OCI-LY7 (cell line): ENCODE data around the gene UGT1A1. TPM values are rescaled to one million over a fixed set of nuclear protein-coding genes. Genes with fewer than 3 reads are reported as not detected.

ENCODE experiments used
- BruUV-seq: library from RNA; stranded (reverse); fragments of 400-500 nt; replicated peaks from 2 replicates; lab custom pipeline; 2021; lab: Mats Ljungman, UMichigan
- CTCF ChIA-PET: fragments of 300-600 bp; sonication (Branson Sonifier 250); formaldehyde crosslinking; loops from one replicate; lab custom pipeline; 2022; ENCODE audit warnings: antibody characterized with exemption; ENCODE audit not compliant: unreplicated experiment; lab: Charles Lee
- POLR2A ChIA-PET: fragments of 300-600 bp; sonication (Branson Sonifier 250); formaldehyde crosslinking; loops from one replicate; lab custom pipeline; 2022; ENCODE audit warnings: antibody characterized with exemption; lab: Charles Lee
- DNase-seq: peaks from one replicate; pipeline ENCODE4 v3.0.0-alpha.2; 2015; ENCODE audit warnings: low spot score
- H2AFZ ChIP-seq: fragments of 200-600 bp; sonication (generic), shearing (Covaris generic); 2 replicates; pipeline ENCODE4 v1.6.1; 2014; ENCODE audit warnings: mild to moderate bottlenecking, antibody characterized with exemption, low read length, moderate library complexity
- H3K27ac ChIP-seq: fragments of 200-600 bp; sonication (generic); 2 replicates; pipeline ENCODE4 v1.5.1; 2014; ENCODE audit warnings: mixed run types, low read depth, mild to moderate bottlenecking, moderate library complexity, low read length, inconsistent platforms; ENCODE audit not compliant: poor library complexity, severe bottlenecking
- H3K36me3 ChIP-seq: fragments of 200-600 bp; sonication (generic); 2 replicates; pipeline ENCODE4 v1.6.1; 2014; ENCODE audit warnings: mild to moderate bottlenecking, antibody characterized with exemption, low read length, moderate library complexity, mixed read lengths; ENCODE audit not compliant: insufficient read depth
- H3K4me1 ChIP-seq: fragments of 200-600 bp; sonication (generic); 2 replicates; pipeline ENCODE4 v1.5.1; 2014; ENCODE audit warnings: mild to moderate bottlenecking, low read length; ENCODE audit not compliant: insufficient read depth, poor library complexity, severe bottlenecking
- H3K4me2 ChIP-seq: fragments of 200-600 bp; sonication (generic); 2 replicates; pipeline ENCODE4 v1.6.1; 2014; ENCODE audit warnings: mild to moderate bottlenecking, low read length
- H3K4me3 ChIP-seq: fragments of 200-600 bp; sonication (generic); 2 replicates; pipeline ENCODE4 v1.5.1; 2014; ENCODE audit warnings: mild to moderate bottlenecking, low read depth, low read length; ENCODE audit not compliant: poor library complexity, severe bottlenecking
- H3K79me2 ChIP-seq: fragments of 200-600 bp; sonication (generic); 2 replicates; pipeline ENCODE4 v1.6.1; 2016; ENCODE audit warnings: low read depth, mild to moderate bottlenecking, low read length, moderate library complexity, mixed read lengths; ENCODE audit not compliant: insufficient read depth
- H3K9me2 ChIP-seq: fragments of 200-600 bp; sonication (generic); 2 replicates; pipeline ENCODE4 v1.6.1; 2016; ENCODE audit warnings: mild to moderate bottlenecking, low read length, mixed read lengths; ENCODE audit not compliant: insufficient read depth
- H3K9me3 ChIP-seq: fragments of 200-600 bp; sonication (generic); 2 replicates; pipeline ENCODE4 v1.6.1; 2014; ENCODE audit warnings: mild to moderate bottlenecking, mixed run types, low read length, mixed read lengths
- H4K20me1 ChIP-seq: fragments of 200-600 bp; sonication (generic); 2 replicates; pipeline ENCODE4 v1.6.1; 2014; ENCODE audit warnings: mild to moderate bottlenecking, antibody characterized with exemption, low read length, moderate library complexity, mixed read lengths; ENCODE audit not compliant: insufficient read depth
- EZH2phosphoT487 ChIP-seq: fragments of 200-600 bp; sonication (generic); IDR thresholded peaks from 2 replicates; pipeline ENCODE4 v1.6.1; 2018; ENCODE audit warnings: low read depth, borderline replicate concordance, mild to moderate bottlenecking, mixed run types, antibody characterized with exemption, low read length, moderate library complexity, mixed read lengths
- intact Hi-C: fragments of 100-400 bp; cut with micrococcal nuclease; formaldehyde crosslinking; loops from one replicate; pipeline ENCODE4 v1.10.0; 2022; ENCODE audit not compliant: unreplicated experiment
- total RNA-seq, 2 experiments: library from RNA; depleted of rRNA in 1 of 2; stranded (reverse); fragments of >200 nt in 1 of 2; shearing (Covaris generic) in 1 of 2; gene quantifications; 2 replicates each; pipeline ENCODE4 v1.2.3, GENCODE V29; 2014 to 2022
- TF ChIP-seq, protein P1 (sequence below): fragments of 200-600 bp; sonication (generic); conservative IDR thresholded peaks from 2 replicates; pipeline ENCODE4 v1.5.1; 2014; ENCODE audit warnings: mild to moderate bottlenecking, antibody characterized with exemption, low read length, moderate library complexity, mixed read lengths

UGT1A1 gene
- total RNA-seq, 2 experiments from 2014 or later, result not detected

DNA sequence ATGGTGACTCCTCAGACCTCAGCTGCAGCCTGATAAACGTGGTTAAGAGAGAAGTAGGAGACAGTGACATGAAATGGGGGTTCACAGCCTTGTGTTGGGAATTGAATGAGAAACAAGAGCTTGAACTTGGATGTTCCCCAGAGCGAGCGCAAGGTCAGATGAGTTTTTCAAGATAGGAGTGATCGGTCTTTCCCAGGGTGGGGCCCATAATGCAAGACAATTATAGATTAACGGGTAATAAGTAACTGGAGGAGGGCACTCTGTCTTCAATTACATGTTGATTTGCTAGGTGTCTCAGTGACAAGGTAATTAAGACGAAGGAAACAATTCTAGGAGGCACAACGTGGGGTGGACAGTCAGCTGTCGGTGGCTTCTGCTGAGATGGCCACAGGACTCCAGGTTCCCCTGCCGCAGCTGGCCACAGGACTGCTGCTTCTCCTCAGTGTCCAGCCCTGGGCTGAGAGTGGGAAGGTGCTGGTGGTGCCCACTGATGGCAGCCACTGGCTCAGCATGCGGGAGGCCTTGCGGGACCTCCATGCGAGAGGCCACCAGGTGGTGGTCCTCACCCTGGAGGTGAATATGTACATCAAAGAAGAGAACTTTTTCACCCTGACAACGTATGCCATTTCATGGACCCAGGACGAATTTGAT lies 47.3 kb upstream of the UGT1A1 start, which contains the start of gene UGT1A5:
TSS of gene UGT1A5 (plus strand) at position 297 of the 651 bp plus-strand sequence. CDS start at position 382, 85 bp downstream.
- H3K4me3 ChIP-seq, result no peak within 1 kb of the TSS
- H3K9me3 ChIP-seq, result no peaks in the 10 kb centered on the region
- intact Hi-C loops, result loop anchor here (5.0 kb wide), 1 partner anchor 120 kb away; no protein-coding TSS in a partner anchor
- ChIA-PET CTCF (no interaction called here), POLR2A (no interaction called here)
- no peaks in the 10 kb centered on the region for H3K79me2 ChIP-seq
- no peak within 1 kb of the TSS for H3K4me2 ChIP-seq
- no peak for DNase-seq
- H2AFZ ChIP-seq, result no peak within 1 kb of the TSS
- H4K20me1 ChIP-seq, result no peaks in the 10 kb centered on the region
- H3K27ac ChIP-seq, result no peak within 1 kb of the TSS
- H3K9me2 ChIP-seq, result no peaks in the 10 kb centered on the region
- H3K4me1 ChIP-seq, result no peaks in the 10 kb centered on the region
- BruUV-seq, result no TSS peak
- no peaks in the 10 kb centered on the region for H3K36me3 ChIP-seq
- TF ChIP-seq, protein P1, sequence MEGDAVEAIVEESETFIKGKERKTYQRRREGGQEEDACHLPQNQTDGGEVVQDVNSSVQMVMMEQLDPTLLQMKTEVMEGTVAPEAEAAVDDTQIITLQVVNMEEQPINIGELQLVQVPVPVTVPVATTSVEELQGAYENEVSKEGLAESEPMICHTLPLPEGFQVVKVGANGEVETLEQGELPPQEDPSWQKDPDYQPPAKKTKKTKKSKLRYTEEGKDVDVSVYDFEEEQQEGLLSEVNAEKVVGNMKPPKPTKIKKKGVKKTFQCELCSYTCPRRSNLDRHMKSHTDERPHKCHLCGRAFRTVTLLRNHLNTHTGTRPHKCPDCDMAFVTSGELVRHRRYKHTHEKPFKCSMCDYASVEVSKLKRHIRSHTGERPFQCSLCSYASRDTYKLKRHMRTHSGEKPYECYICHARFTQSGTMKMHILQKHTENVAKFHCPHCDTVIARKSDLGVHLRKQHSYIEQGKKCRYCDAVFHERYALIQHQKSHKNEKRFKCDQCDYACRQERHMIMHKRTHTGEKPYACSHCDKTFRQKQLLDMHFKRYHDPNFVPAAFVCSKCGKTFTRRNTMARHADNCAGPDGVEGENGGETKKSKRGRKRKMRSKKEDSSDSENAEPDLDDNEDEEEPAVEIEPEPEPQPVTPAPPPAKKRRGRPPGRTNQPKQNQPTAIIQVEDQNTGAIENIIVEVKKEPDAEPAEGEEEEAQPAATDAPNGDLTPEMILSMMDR, result no peak
- no peak for TF ChIP-seq EZH2phosphoT487

DNA sequence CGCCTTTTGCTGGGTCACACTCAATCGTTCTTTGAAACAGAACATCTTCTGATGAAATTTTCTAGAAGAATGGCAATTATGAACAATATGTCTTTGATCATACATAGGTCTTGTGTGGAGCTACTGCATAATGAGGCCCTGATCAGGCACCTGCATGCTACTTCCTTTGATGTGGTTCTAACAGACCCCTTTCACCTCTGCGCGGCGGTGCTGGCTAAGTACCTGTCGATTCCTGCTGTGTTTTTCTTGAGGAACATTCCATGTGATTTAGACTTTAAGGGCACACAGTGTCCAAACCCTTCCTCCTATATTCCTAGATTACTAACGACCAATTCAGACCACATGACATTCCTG lies 46.8 kb upstream of the UGT1A1 start:
- intact Hi-C loops, result loop anchor here (5.0 kb wide), 1 partner anchor 119 kb away; no protein-coding TSS in a partner anchor
- CTCF ChIA-PET, result no interaction called here
- no TSS peak for BruUV-seq

More for the DNA sequence above, 46.8 kb upstream of the UGT1A1 start:
- Histone ChIP-seq H3K9me2 (no peaks in the 10 kb centered on the region), H3K4me2 (no peak overlapping the region), H3K27ac (no peak overlapping the region), H3K4me1 (no peaks in the 10 kb centered on the region), H3K9me3 (no peaks in the 10 kb centered on the region), H3K79me2 (no peaks in the 10 kb centered on the region), H3K4me3 (no peak overlapping the region), H2AFZ (no peak overlapping the region), H3K36me3 (no peaks in the 10 kb centered on the region), H4K20me1 (no peaks in the 10 kb centered on the region)
- DNase-seq, result no peak
- no peak for TF ChIP-seq EZH2phosphoT487
- TF ChIP-seq, protein P1, result no peak
- POLR2A ChIA-PET, result no interaction called here
